Skin epidermis (tissue), 12 donors: Measurements from ENCODE around the gene VKORC1L1.
"Not testable (repeated sequence)": the region's sequence is repeated elsewhere in the genome, so short reads cannot be mapped to it uniquely, and the experiment has no call there.

Experiments
- H3K27ac ChIP-seq, 21 experiments: fragments of 200-600 bp; sonication (generic) in 11 of 21; one replicate each; pipeline ENCODE4 v1.5.0; 2020; ENCODE audit warnings: mild to moderate bottlenecking in 3 of 21, inconsistent platforms in 2 of 21, moderate library complexity in 2 of 21
- H3K4me3 ChIP-seq, 7 experiments: fragments of 200-600 bp; sonication (generic) in 2 of 7; one replicate each; pipeline ENCODE4 v1.5.0; 2020; ENCODE audit warnings: inconsistent platforms in 2 of 7, mild to moderate bottlenecking in 2 of 7, moderate library complexity in 1 of 7

Gene VKORC1L1

GRCh38 chr7:65880242-65880641, 7.4 kb downstream of the VKORC1L1 start:
- not testable (repeated sequence) for H3K27ac ChIP-seq, H3K4me3 ChIP-seq

GRCh38 chr7:65884983-65885382, 12.1 kb downstream of the VKORC1L1 start:
- H3K27ac ChIP-seq, H3K4me3 ChIP-seq: not testable (repeated sequence)

- H3K4me3 ChIP-seq: not testable (repeated sequence)
Observed at GRCh38 chr7:65885533-65885932, 12.7 kb downstream of the VKORC1L1 start.

GRCh38 chr7:65888434-65889156, 15.7 kb downstream of the VKORC1L1 start:
- H3K4me3 ChIP-seq, H3K27ac ChIP-seq: not testable (repeated sequence)

More at GRCh38 chr7:65885533-65885932, 12.7 kb downstream of the VKORC1L1 start:
- not testable (repeated sequence) for H3K27ac ChIP-seq

GRCh38 chr7:65889722-65890121, 16.8 kb downstream of the VKORC1L1 start:
- H3K4me3 ChIP-seq, H3K27ac ChIP-seq: not testable (repeated sequence)

- no peak overlapping the region for H3K4me3 ChIP-seq
- no peak overlapping the region for H3K27ac ChIP-seq
Observed at GRCh38 chr7:65892161-65892560, 19.3 kb downstream of the VKORC1L1 start.

GRCh38 chr7:65892835-65893234, 20.0 kb downstream of the VKORC1L1 start:
- Histone ChIP-seq H3K4me3 (no peak overlapping the region), H3K27ac (no peak overlapping the region)

GRCh38 chr7:65896279-65896870, 23.5 kb downstream of the VKORC1L1 start:
- Histone ChIP-seq H3K4me3 (no peak overlapping the region), H3K27ac (no peak overlapping the region)

GRCh38 chr7:65897289-65897688, 24.4 kb downstream of the VKORC1L1 start:
- not testable (repeated sequence) for H3K4me3 ChIP-seq, H3K27ac ChIP-seq

GRCh38 chr7:65898677-65899447, 26.0 kb downstream of the VKORC1L1 start:
- not testable (repeated sequence) for H3K4me3 ChIP-seq, H3K27ac ChIP-seq

GRCh38 chr7:65902306-65902705, 29.4 kb downstream of the VKORC1L1 start:
- no peak overlapping the region for H3K27ac ChIP-seq

GRCh38 chr7:65907501-65908198, 34.8 kb downstream of the VKORC1L1 start:
- Histone ChIP-seq H3K4me3 (no peak overlapping the region), H3K27ac (no peak overlapping the region)

More at GRCh38 chr7:65902306-65902705, 29.4 kb downstream of the VKORC1L1 start:
- H3K4me3 ChIP-seq: no peak overlapping the region

GRCh38 chr7:65910237-65910636, 37.4 kb downstream of the VKORC1L1 start:
- Histone ChIP-seq H3K27ac (no peak overlapping the region), H3K4me3 (no peak overlapping the region)

GRCh38 chr7:65912237-65912636, 39.4 kb downstream of the VKORC1L1 start:
- H3K27ac ChIP-seq: no peak overlapping the region
- H3K4me3 ChIP-seq: no peak overlapping the region

GRCh38 chr7:65915921-65916657, 43.2 kb downstream of the VKORC1L1 start:
- no peak overlapping the region for H3K4me3 ChIP-seq
- H3K27ac ChIP-seq: no peak overlapping the region

GRCh38 chr7:65923316-65923715, 50.4 kb downstream of the VKORC1L1 start:
- H3K4me3 ChIP-seq: no peak overlapping the region

GRCh38 chr7:65924193-65924592, 51.3 kb downstream of the VKORC1L1 start:
- no peak overlapping the region for H3K27ac ChIP-seq

More at GRCh38 chr7:65923316-65923715, 50.4 kb downstream of the VKORC1L1 start:
- no peak overlapping the region for H3K27ac ChIP-seq

GRCh38 chr7:65925040-65925439, 52.2 kb downstream of the VKORC1L1 start:
- Histone ChIP-seq H3K4me3 (no peak overlapping the region), H3K27ac (no peak overlapping the region)

More at GRCh38 chr7:65924193-65924592, 51.3 kb downstream of the VKORC1L1 start:
- no peak overlapping the region for H3K4me3 ChIP-seq

GRCh38 chr7:65926588-65926987, 53.7 kb downstream of the VKORC1L1 start:
- Histone ChIP-seq H3K27ac (no peak overlapping the region), H3K4me3 (no peak overlapping the region)
